GM13976 (cell line): ENCODE results near the gene GAB1.
A peak's percentile ranks its signal among the peaks of the same experiment; 100 is the strongest.

Experiments used
- DNase-seq: peaks from one replicate; pipeline ENCODE4 v3.0.0; 2012; ENCODE audit warnings: low spot score
- in situ Hi-C: fragments of 300-500 bp; cut with MboI; formaldehyde crosslinking; loops from one replicate; pipeline ENCODE4 v1.12.0; 2022; ENCODE audit warnings: low sequenced_read_pairs, mixed read lengths, inconsistent platforms; ENCODE audit not compliant: unreplicated experiment
- TF ChIP-seq, protein P1 (sequence below): IDR thresholded peaks from 2 replicates; pipeline ENCODE4 v1.5.1; 2012; ENCODE audit warnings: borderline replicate concordance, mild to moderate bottlenecking; ENCODE audit not compliant: insufficient read depth; ENCODE audit errors: extremely low read depth, missing control alignments, control extremely low read depth

GAB1 gene

GRCh38 chr4:143412420-143412758 lies 75.7 kb downstream of the GAB1 start:
- no peak for DNase-seq
- in situ Hi-C loops = no loop called here
- TF ChIP-seq, protein P1, sequence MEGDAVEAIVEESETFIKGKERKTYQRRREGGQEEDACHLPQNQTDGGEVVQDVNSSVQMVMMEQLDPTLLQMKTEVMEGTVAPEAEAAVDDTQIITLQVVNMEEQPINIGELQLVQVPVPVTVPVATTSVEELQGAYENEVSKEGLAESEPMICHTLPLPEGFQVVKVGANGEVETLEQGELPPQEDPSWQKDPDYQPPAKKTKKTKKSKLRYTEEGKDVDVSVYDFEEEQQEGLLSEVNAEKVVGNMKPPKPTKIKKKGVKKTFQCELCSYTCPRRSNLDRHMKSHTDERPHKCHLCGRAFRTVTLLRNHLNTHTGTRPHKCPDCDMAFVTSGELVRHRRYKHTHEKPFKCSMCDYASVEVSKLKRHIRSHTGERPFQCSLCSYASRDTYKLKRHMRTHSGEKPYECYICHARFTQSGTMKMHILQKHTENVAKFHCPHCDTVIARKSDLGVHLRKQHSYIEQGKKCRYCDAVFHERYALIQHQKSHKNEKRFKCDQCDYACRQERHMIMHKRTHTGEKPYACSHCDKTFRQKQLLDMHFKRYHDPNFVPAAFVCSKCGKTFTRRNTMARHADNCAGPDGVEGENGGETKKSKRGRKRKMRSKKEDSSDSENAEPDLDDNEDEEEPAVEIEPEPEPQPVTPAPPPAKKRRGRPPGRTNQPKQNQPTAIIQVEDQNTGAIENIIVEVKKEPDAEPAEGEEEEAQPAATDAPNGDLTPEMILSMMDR = no peak

DNA sequence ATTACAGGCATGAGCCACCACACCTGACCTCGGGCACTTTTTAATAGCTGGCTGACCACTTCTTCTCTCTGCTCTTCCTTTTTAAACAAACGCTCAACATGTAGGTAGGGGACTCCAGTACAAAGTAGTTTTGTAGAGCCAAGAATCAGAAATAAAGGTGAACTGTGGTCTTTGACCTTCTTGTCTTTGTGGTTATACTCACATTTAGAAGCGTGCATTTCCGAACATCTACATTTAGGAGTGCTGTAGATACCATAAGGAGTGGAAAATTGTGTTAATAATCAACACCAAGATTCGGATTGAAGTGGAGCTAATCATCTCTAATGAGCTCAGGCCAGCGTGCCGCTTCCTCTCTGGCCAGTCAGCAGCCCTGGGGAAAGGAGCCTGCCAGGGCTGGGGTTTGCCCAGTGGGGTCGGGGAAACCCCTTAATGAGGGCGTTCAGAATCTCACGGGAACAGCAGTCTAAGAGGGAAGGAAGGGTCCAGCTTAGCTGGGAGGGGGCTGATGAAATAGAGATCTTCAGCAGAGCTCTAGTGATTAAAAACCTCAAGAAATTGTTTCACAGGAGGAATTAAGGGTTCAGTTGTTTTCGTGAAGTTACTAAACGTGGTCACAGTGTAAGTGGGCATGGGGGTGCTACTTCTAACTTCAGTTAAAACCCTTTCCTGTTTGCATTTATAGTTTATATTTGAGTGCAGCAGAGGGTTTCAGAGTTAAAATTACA lies 81.2 kb downstream of the GAB1 start:
- TF ChIP-seq, protein P1 = no peak
- in situ Hi-C loops = no loop called here
- peak; percentile 45 for DNase-seq

DNA sequence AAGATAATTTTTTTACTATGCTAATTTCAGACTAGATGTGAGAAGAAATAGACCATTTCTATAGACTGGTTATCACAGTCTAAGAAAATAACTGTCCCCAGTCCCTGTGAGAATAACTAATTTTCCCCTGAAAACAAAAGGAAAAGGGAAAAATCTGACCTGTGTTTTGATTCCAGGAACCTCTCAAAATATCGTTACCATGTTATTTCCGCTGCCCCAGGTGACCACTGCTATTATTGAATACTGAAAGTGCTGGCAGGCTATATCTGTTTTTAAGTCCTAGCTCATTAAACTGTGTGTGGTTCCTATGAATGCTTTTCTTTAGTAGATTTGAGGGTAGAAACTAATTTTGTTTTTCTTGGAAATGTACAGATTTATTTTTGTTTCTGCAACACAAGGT lies 83.6 kb downstream of the GAB1 start:
- no peak for DNase-seq
- in situ Hi-C loops = no loop called here
- TF ChIP-seq, protein P1 = no peak

- DNase-seq = no peak
- in situ Hi-C loops = no loop called here
- TF ChIP-seq, protein P1 = no peak
Measured at GRCh38 chr4:143421609-143422008, 84.9 kb downstream of the GAB1 start.

GRCh38 chr4:143424276-143424675 lies 87.6 kb downstream of the GAB1 start:
- DNase-seq = no peak
- TF ChIP-seq, protein P1 = no peak
- in situ Hi-C loops = no loop called here

GRCh38 chr4:143431526-143432257 lies 95.0 kb downstream of the GAB1 start:
- DNase-seq = no peak
- in situ Hi-C loops = no loop called here
- TF ChIP-seq, protein P1 = no peak

DNA sequence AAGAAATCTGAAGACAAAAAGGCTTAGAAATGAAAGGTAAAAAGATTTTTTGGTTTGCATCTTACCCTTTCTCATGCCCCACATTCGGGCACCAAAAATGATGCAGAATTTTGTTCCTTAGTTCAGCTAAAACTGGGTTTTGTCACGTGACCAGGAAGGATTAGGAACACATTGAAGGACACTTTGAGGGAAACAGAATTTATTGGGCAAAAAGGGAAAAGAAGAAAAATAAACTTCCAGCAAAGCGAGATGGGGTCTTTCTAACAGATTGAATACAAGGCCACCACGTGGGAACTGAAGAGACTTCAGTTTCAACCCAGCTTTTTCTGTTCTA lies 95.5 kb downstream of the GAB1 start:
- DNase-seq = no peak
- TF ChIP-seq, protein P1 = no peak
- in situ Hi-C loops = no loop called here
